Ascending aorta (tissue), 2 donors: ENCODE measurements around the gene AOPEP. TPM values are rescaled to one million over a fixed set of nuclear protein-coding genes. Genes with fewer than 3 reads are reported as not detected.

Experiments used
- DNase-seq, 2 donors: peaks; one replicate each; pipeline ENCODE4 v3.0.0-alpha.2; 2019; ENCODE audit warnings: low spot score in 2 of 2
- H3K27ac ChIP-seq, 2 donors: fragments of 200-600 bp; sonication (generic); one replicate each; pipeline ENCODE4 v1.5.1; 2016 to 2017; ENCODE audit warnings: mild to moderate bottlenecking in 1 of 2
- H3K27me3 ChIP-seq: fragments of 200-600 bp; sonication (generic); one replicate; pipeline ENCODE4 v1.5.1; 2017
- H3K36me3 ChIP-seq, 2 donors: fragments of 200-600 bp; sonication (generic); one replicate each; pipeline ENCODE4 v1.5.1; 2016
- H3K4me1 ChIP-seq, 2 donors: fragments of 200-600 bp; sonication (generic); one replicate each; pipeline ENCODE4 v1.5.1; 2016 to 2017; ENCODE audit warnings: mild to moderate bottlenecking in 1 of 2
- H3K4me3 ChIP-seq, 2 donors: fragments of 200-600 bp; sonication (generic); one replicate each; pipeline ENCODE4 v1.5.1; 2016 to 2017; ENCODE audit warnings: mild to moderate bottlenecking in 1 of 2
- H3K9me3 ChIP-seq, 2 donors: fragments of 200-600 bp; sonication (generic); one replicate each; pipeline ENCODE4 v1.5.1; 2016
- CTCF ChIP-seq, 3 experiments: fragments of 200-600 bp in 2 of 3; fragments of 450-650 bp in 1 of 3; sonication (generic) in 2 of 3; IDR thresholded peaks; one replicate each; pipeline ENCODE4 v1.5.1; 2016 to 2019; ENCODE audit warnings: antibody characterized with exemption in 3 of 3, mild to moderate bottlenecking in 1 of 3, moderate library complexity in 1 of 3
- intact Hi-C: fragments of 100-400 bp; cut with DNase I; formaldehyde crosslinking; loops from one replicate; pipeline ENCODE4 v1.15.1; 2023
- total RNA-seq: library from RNA; depleted of rRNA; stranded (reverse); fragments of >200 nt; gene quantifications from one replicate; pipeline ENCODE4 v1.1.0, GENCODE V29; 2016

Gene AOPEP
- total RNA-seq, result 333 TPM

- Histone ChIP-seq H3K27ac (peak within 1 kb of the TSS; percentile 83), H3K27me3 (no peaks in the 10 kb centered on the region), H3K4me3 (peak within 1 kb of the TSS; percentile 66 to 89), H3K9me3 (no peaks in the 10 kb centered on the region), H3K4me1 (peaks cover 0 to 9% of the 10 kb centered on the region in 2 donors), H3K36me3 (no peaks in the 10 kb centered on the region)
- intact Hi-C loops, result loop anchor here (5.0 to 10.0 kb wide), 5 partner anchors 44 to 401 kb away; no protein-coding TSS in a partner anchor
- TF ChIP-seq CTCF (IDR thresholded peaks at IDR 0.05), result no peak
- peak; percentile 89 to 99 for DNase-seq
Measured at GRCh38 chr9:94726495-94727191, at the start of gene AOPEP. Gene AOPEP (plus strand): TSS chr9:94726699. CDS start chr9:94759784, 33,085 bp downstream.

GRCh38 chr9:94677929-94678328 lies 48.6 kb upstream of the AOPEP start:
- H3K4me1 ChIP-seq, result peaks cover 7 to 23% of the 10 kb centered on the region in 2 donors
- no peaks in the 10 kb centered on the region for H3K36me3 ChIP-seq
- no peak overlapping the region for H3K4me3 ChIP-seq
- TF ChIP-seq CTCF (IDR thresholded peaks at IDR 0.05), result no peak
- DNase-seq, result no peak
- intact Hi-C loops, result loop anchor here (10.0 kb wide), 2 partner anchors 187 to 227 kb away; no protein-coding TSS in a partner anchor
- H3K27ac ChIP-seq, result no peak overlapping the region
- H3K27me3 ChIP-seq, result no peaks in the 10 kb centered on the region
- H3K9me3 ChIP-seq, result no peaks in the 10 kb centered on the region

- Histone ChIP-seq H3K27ac (no peak overlapping the region), H3K36me3 (no peaks in the 10 kb centered on the region), H3K9me3 (no peaks in the 10 kb centered on the region), H3K27me3 (no peaks in the 10 kb centered on the region), H3K4me1 (peaks cover 7 to 21% of the 10 kb centered on the region in 2 donors), H3K4me3 (no peak overlapping the region)
- TF ChIP-seq CTCF (IDR thresholded peaks at IDR 0.05), result no peak
- DNase-seq, result no peak
- intact Hi-C loops, result loop anchor here (10.0 kb wide), 2 partner anchors 185 to 225 kb away; no protein-coding TSS in a partner anchor
Measured at GRCh38 chr9:94679587-94679986, 46.9 kb upstream of the AOPEP start.

- DNase-seq, result no peak
- no peaks in the 10 kb centered on the region for H3K27me3 ChIP-seq
- H3K4me3 ChIP-seq, result no peak overlapping the region
- H3K9me3 ChIP-seq, result no peaks in the 10 kb centered on the region
- TF ChIP-seq CTCF (IDR thresholded peaks at IDR 0.05), result no peak
- intact Hi-C loops, result loop anchor here (5.0 to 10.0 kb wide), 3 partner anchors 47 to 165 kb away; partner anchors contain the start of gene AOPEP
- H3K4me1 ChIP-seq, result peaks cover 7 to 21% of the 10 kb centered on the region in 2 donors
- H3K36me3 ChIP-seq, result no peaks in the 10 kb centered on the region
- H3K27ac ChIP-seq, result no peak overlapping the region
Measured at GRCh38 chr9:94680020-94680419, 46.5 kb upstream of the AOPEP start.

GRCh38 chr9:94680621-94681020 lies 45.9 kb upstream of the AOPEP start:
- Histone ChIP-seq H3K27ac (no peak overlapping the region), H3K9me3 (no peaks in the 10 kb centered on the region), H3K4me3 (no peak overlapping the region), H3K4me1 (peaks cover 6 to 18% of the 10 kb centered on the region in 2 donors), H3K36me3 (no peaks in the 10 kb centered on the region), H3K27me3 (no peaks in the 10 kb centered on the region)
- intact Hi-C loops, result loop anchor here (1.0 to 10.0 kb wide), 5 partner anchors 47 to 451 kb away; partner anchors contain the start of gene AOPEP
- TF ChIP-seq CTCF (IDR thresholded peaks at IDR 0.05), result no peak
- DNase-seq, result no peak
